GM12892 (cell line): ENCODE results near the gene FICD.

Experiments used
- DNase-seq: peaks from one replicate; pipeline ENCODE4 v3.0.0; 2011; ENCODE audit not compliant: insufficient read length
- FAIRE-seq: peaks from 2 replicates; lab custom pipeline; 2011; peaks lifted over from hg19 to GRCh38; lab: Jason Lieb, UNC
- POLR2A ChIP-seq: IDR thresholded peaks from 2 replicates; pipeline ENCODE4 v1.6.1; 2011; ENCODE audit warnings: low read depth, low read length, control low read depth
- POLR2AphosphoS5 ChIP-seq: IDR thresholded peaks from 2 replicates; pipeline ENCODE4 v1.6.1; 2011; ENCODE audit warnings: low read depth, low read length, control low read depth
- TAF1 ChIP-seq: IDR thresholded peaks from 2 replicates; pipeline ENCODE4 v1.6.1; 2011; ENCODE audit warnings: low read depth, mild to moderate bottlenecking, control low read depth, low read length, borderline replicate concordance

The FICD gene

DNA sequence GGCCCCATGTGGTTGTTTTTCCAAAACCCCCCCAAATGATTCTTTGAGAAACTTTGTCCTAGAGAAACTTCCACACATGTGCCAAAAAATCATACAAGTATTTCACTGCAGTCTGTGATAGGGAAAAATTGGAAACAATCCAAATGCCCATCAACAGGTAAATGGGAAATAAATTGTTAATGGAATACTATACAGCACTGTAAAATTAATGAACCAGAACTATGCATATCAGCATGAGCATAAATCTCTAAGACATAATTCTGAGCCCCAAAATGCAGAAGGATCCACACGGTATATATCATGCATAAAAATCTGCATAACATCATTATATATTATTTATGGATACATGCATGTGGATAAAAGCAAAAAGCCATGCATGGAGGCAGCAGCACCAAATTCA lies 5.3 kb upstream of the FICD start:
- TF ChIP-seq TAF1 (no peak), POLR2A (no peak), POLR2AphosphoS5 (no peak)
- FAIRE-seq (no peak), DNase-seq (no peak)

DNA sequence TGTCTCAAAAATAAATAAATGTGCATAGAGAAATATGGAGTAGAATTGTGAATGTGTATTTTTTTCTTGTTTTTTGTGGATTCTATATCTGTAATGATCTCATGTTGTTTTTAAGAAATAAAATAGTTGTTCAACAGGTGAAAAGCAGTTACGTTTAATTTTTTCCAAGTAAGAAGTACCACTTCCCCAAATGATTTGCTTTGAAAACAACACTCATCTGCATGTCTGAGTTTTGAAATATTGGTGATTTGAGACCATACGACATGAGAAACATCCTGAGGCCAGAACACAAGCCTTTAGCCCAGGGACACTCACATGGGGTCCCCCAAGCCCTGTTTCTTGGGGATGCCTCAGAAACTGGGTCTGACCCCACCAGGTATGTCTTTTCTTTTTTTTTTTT lies 4.2 kb upstream of the FICD start:
- TF ChIP-seq TAF1 (no peak), POLR2A (no peak), POLR2AphosphoS5 (no peak)

DNA sequence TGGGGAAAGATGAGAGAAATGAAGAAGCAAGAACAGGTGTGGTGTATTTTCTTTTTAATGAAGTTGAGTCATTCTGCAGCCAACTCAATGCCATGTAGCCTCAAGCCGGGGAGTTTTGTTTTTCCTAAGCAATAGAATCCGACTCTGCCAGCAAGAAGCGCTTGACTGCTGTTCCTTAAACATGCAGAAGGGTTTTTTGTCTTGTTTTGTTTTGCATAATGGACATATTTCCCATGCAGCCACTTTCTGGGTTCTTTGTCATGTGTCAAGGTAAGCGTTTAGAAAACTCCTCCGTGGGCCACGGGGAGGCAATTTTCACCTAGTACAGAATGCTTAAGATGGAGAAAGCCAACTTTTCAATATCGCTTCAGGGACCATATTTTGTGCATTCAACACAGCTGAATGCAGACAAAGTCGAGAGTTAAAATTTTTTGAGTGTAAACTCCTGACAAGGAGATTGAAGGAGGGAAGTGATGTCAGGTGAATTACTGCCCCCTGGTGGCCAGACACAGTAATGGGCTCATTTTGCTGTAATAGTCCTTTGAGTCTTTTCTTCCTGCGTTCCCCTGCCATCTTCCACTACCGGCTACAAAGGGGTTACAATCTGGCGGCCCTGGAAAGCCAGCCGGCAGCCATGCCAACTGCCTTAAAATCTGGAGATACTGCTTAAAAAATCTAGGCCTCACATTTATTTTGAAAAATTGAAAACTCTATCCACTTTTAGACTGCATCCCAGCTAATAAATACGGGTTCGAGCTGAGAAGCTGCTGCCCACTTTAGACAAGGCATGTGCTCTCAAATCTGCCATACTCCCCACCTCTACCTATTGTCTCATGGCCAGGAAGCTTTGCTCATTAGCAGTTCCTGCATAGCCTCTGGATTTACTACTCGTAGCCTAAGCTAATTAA lies 3.2 kb upstream of the FICD start:
- peak; percentile 94 for FAIRE-seq
- no peak for DNase-seq

More for the DNA sequence above, 4.2 kb upstream of the FICD start:
- no peak for DNase-seq
- FAIRE-seq = no peak

DNA sequence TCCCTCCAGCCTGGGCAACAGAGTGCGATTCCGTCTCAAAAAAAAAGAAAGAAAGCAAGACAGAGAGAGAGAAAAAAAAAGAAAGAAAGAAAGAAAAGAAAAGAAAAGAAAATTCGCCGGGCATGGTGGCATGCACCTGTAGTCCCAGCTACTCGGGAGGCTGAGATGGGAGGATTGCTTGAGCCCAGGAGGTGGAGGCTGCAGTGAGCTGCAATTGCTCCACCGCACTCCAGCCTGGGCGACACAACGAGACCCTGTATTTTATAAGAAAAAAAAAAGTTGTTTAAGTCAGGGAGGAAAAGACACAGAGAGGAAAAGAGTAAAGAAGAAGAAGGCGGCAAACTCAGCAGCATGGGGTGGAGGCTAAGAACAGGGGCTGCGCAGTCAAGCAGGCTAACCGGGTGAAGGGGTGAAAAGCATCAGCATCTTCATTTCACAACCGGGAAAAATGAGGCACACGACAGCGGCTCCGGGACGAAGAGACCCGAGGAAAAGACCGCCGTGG lies 557 bp upstream of the FICD start:
- FAIRE-seq = no peak
- TF ChIP-seq TAF1 = no peak
- no peak for TF ChIP-seq POLR2AphosphoS5
- no peak for TF ChIP-seq POLR2A
- DNase-seq = no peak

More for the DNA sequence above, 3.2 kb upstream of the FICD start:
- no peak for TF ChIP-seq TAF1
- no peak for TF ChIP-seq POLR2A
- TF ChIP-seq POLR2AphosphoS5 = no peak

DNA sequence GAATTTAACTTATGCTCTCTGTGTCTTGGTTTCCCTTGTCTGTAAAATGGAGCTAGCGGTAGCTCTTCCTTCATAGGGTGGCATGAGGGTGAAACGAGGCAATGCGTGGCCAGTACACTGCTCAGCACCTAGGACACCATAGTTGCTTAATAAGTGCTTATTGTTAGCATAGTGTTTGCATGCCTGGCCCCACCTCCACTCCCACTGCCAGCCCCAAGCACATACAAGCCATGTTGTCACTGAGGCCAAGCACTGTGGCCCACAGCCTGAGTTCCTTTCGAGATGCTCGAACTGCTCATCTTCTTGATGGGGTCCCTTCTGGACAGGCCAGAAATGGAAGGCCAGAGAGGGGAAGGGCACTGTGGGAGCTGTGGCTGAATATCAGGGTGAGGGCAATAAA lies 839 bp downstream of the FICD start:
- FAIRE-seq = no peak
- TF ChIP-seq TAF1 = no peak
- no peak; the same call in 1 of the 2 replicates for TF ChIP-seq POLR2AphosphoS5
- TF ChIP-seq POLR2A = no peak
- no peak for DNase-seq

DNA sequence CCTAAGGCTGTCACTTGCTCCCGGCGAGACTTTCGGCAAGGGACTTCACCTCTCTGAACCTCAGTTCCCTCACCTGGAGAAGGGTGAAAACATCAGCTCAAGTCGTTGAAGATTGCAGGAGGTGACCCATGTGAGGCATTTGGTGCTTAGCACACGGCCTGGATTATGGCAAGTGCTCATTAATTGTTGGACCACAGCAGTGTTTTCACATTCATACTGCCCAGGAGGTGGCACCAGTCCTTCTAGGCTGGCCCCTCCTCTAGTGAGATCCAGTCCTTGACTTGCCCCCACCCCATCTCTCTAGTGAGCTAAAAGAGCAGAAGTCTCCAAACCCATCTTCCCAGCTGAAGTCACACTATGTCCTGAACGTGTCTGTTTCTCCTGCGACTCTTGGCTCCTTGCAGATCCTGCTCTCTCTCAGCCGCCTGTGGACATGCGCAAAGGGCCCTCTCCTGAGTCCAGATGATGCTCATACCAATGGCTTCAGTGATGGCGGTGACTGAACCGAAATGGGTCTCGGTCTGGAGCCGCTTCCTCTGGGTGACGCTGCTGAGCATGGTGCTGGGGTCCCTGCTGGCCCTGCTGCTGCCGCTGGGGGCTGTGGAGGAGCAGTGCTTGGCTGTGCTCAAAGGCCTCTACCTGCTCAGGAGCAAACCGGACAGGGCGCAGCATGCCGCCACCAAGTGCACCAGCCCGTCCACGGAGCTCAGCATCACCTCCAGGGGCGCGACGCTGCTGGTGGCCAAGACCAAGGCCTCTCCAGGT lies 1.6 kb downstream of the FICD start:
- TF ChIP-seq POLR2AphosphoS5 (no peak), TAF1 (no peak), POLR2A (no peak)
- DNase-seq (no peak), FAIRE-seq (no peak)

DNA sequence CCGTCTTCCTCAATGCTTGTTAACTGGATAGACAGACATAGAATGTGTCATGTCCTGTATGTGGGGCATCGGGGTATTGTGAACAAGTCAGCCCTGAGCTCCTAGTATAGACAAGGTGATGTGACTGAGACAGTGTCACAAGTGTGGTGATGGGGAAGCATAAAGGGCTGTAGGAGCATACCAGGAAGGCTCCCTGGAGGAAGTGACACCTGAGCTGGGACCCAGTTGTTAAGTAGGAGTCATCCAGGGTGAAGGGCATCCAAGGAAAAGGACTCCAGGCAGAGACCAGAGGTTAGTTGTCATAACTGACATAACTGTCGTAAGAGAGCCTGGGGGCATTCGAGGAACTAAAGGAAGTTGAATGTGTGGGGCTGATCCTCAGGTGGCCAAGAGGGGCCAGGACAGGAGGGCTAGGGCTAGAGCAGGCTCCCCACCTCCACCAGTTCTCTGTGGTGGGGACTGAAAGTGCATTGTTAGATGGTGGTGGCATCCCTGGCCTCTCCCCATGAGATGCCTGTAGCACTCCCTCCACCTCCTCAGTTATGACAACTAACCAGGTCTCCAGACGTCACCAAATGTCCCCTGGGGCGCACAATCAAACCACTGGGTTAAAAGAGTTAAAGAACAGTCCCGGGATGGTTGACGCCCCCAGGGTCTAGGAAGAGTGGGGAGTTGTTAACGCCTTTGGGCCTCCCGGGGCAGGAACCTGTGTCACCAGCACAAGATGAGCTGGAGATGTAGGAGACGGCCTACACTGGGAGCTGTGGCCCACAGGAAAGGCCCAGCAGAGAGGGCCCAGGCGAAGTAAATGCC lies 2.4 kb downstream of the FICD start:
- no peak for TF ChIP-seq POLR2A
- no peak for TF ChIP-seq TAF1
- no peak for TF ChIP-seq POLR2AphosphoS5
- no peak for DNase-seq
- no peak for FAIRE-seq

DNA sequence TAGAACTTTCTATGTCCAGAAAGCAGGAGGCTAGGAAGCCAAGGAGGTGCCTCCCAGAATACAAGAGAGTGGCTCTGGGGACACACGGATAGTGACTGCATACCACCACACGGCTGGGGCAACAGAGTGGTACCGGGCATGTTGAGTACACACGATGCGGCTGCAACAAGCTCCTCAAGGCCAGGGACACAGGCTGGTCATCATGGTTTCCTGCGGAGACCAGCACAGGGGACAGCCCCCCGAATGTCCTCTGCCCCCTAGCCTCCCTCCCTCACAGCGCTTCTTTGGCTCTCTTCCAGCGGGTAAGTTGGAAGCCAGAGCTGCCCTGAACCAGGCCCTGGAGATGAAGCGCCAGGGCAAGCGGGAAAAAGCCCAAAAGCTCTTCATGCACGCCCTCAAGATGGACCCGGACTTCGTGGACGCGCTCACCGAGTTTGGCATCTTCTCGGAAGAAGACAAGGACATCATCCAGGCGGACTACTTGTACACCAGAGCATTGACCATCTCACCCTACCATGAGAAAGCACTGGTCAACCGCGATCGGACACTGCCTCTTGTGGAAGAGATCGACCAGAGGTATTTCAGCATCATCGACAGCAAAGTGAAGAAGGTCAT lies 3.1 kb downstream of the FICD start:
- DNase-seq (no peak), FAIRE-seq (no peak)

DNA sequence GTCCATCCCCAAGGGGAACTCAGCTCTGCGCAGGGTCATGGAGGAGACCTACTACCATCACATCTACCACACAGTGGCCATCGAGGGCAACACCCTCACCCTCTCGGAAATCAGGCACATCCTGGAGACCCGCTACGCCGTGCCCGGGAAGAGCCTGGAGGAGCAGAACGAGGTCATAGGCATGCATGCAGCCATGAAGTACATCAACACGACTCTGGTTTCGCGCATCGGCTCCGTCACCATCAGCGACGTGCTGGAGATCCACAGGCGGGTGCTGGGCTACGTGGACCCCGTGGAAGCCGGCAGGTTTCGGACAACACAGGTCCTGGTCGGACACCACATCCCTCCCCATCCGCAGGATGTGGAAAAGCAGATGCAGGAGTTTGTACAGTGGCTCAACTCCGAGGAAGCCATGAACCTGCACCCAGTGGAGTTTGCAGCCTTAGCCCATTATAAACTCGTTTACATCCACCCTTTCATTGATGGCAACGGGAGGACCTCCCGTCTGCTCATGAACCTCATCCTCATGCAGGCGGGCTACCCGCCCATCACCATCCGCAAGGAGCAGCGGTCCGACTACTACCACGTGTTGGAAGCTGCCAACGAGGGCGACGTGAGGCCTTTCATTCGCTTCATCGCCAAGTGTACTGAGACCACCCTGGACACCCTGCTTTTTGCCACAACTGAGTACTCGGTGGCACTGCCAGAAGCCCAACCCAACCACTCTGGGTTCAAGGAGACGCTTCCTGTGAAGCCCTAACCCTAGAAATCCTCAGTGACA lies 3.8 kb downstream of the FICD start:
- TF ChIP-seq POLR2A (no peak), POLR2AphosphoS5 (no peak; the same call in 1 of the 2 replicates), TAF1 (no peak)
- DNase-seq (no peak), FAIRE-seq (no peak)

More for the DNA sequence above, 3.1 kb downstream of the FICD start:
- TF ChIP-seq TAF1 = no peak
- TF ChIP-seq POLR2A = no peak
- TF ChIP-seq POLR2AphosphoS5 = no peak

DNA sequence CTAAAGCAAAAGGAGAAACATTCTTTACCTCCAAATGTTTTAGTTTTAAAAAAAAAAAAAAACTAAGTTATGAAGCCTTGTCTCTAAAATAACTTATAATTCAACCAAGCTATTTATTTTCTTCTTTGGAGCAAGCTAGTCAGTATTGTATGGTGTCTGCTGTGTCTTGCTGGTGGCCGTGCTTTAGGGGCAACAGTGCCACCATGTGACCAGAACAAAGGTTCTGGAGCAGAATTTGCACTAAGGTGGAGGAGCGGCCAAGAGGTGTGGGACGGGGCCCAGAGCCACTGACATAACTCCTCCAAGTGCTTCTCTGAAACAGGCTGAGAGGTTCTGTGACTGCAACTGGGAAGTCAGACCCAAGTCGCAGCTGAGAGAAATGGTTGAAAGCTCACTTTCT lies 4.5 kb downstream of the FICD start:
- no peak for TF ChIP-seq TAF1
- TF ChIP-seq POLR2A = no peak
- TF ChIP-seq POLR2AphosphoS5 = no peak
- no peak for DNase-seq
- FAIRE-seq = peak; percentile 48
